Spleen (tissue), 11 donors: Measurements from ENCODE around the gene PPM1L. TPM values are rescaled to one million over a fixed set of nuclear protein-coding genes. Genes with fewer than 3 reads are reported as not detected.

Experiments
- DNase-seq: peaks from one replicate; pipeline ENCODE4 v3.0.0-alpha.2; 2020
- H3K27ac ChIP-seq, 8 donors: fragments of 200-600 bp; sonication (generic) in 7 of 8; 1 replicate in 4 of 8; 2 replicates in 4 of 8; pipeline versions ENCODE4 v1.5.0 to v1.8.0; 2016 to 2021; ENCODE audit warnings: inconsistent platforms in 4 of 8, mild to moderate bottlenecking in 4 of 8, moderate library complexity in 1 of 8
- H3K27me3 ChIP-seq, 7 donors: fragments of 200-600 bp; sonication (generic) in 6 of 7; replicated peaks in 1 of 7; 1 replicate in 4 of 7; 2 replicates in 3 of 7; pipeline versions ENCODE4 v1.5.0 to v1.8.0; 2016 to 2021; ENCODE audit warnings: inconsistent platforms in 3 of 7, mild to moderate bottlenecking in 1 of 7
- H3K36me3 ChIP-seq, 6 donors: fragments of 200-600 bp; sonication (generic) in 5 of 6; 1 replicate in 4 of 6; 2 replicates in 2 of 6; pipeline versions ENCODE4 v1.5.0 to v1.8.0; 2016 to 2021; ENCODE audit warnings: inconsistent platforms in 2 of 6
- H3K4me1 ChIP-seq, 6 donors: fragments of 200-600 bp; sonication (generic) in 5 of 6; 1 replicate in 3 of 6; 2 replicates in 3 of 6; pipeline versions ENCODE4 v1.5.0 to v1.8.0; 2016 to 2021; ENCODE audit warnings: inconsistent platforms in 3 of 6
- H3K4me3 ChIP-seq, 8 donors: fragments of 200-600 bp; sonication (generic) in 7 of 8; 1 replicate in 4 of 8; 2 replicates in 4 of 8; pipeline versions ENCODE4 v1.5.0 to v1.8.0; 2016 to 2021; ENCODE audit warnings: inconsistent platforms in 4 of 8, mild to moderate bottlenecking in 4 of 8, moderate library complexity in 2 of 8
- H3K9me3 ChIP-seq, 8 donors: fragments of 200-600 bp; sonication (generic) in 7 of 8; 1 replicate in 4 of 8; 2 replicates in 4 of 8; pipeline versions ENCODE4 v1.5.0 to v1.8.0; 2016 to 2021; ENCODE audit warnings: inconsistent platforms in 4 of 8
- CTCF ChIP-seq, 11 experiments: fragments of 200-600 bp in 7 of 11; fragments of 450-650 bp in 4 of 11; sonication (generic) in 4 of 11; IDR thresholded peaks in 8 of 11; conservative IDR thresholded peaks in 3 of 11; 1 replicate in 7 of 11; 2 replicates in 4 of 11; pipeline versions ENCODE4 v1.4.0 to v1.8.0; 2016 to 2021; ENCODE audit warnings: antibody characterized with exemption in 11 of 11, inconsistent platforms in 4 of 11, mild to moderate bottlenecking in 1 of 11
- POLR2A ChIP-seq, 3 donors: fragments of 450-650 bp; IDR thresholded peaks; one replicate each; pipeline ENCODE4 v1.5.1; 2017; ENCODE audit warnings: antibody characterized with exemption in 3 of 3, mild to moderate bottlenecking in 1 of 3
- POLR2AphosphoS5 ChIP-seq, 3 donors: sonication (generic); formaldehyde crosslinking; IDR thresholded peaks; one replicate each; pipeline ENCODE4 v1.5.1; 2017; ENCODE audit warnings: antibody characterized with exemption in 3 of 3
- WGBS, 5 donors: extraction: QIAGEN DNeasy Blood & Tissue Kit in 3 of 5; methylation state at CpG; one replicate each; pipeline versions ENCODE4 v1.1.5 to v1.1.7; 2013 to 2018; 5-methylcytosine and 5-hydroxymethylcytosine counted together
- intact Hi-C: fragments of 100-400 bp; cut with DNase I; formaldehyde crosslinking; loops from one replicate; pipeline ENCODE4 v1.15.0; 2023; ENCODE audit warnings: low total_unique reads
- polyA plus RNA-seq, 3 donors: library from polyadenylated mRNA; stranded (reverse); fragments of 200-250 nt; gene quantifications; one replicate each; pipeline ENCODE4 v1.2.1, GENCODE V29; 2013
- total RNA-seq, 7 donors: library from RNA; depleted of rRNA in 3 of 7; stranded (reverse); fragments of >200 nt in 3 of 7; fragmentation: NEBNext Ultra II Directional in 4 of 7; extraction: Animal tissue kit (Norgen Biotek cat#: 25700) in 4 of 7; gene quantifications; one replicate each; pipeline versions ENCODE4 v1.1.0 to v1.2.1, GENCODE V29; 2016 to 2021
- donor health status: healthy with polysubstance abuse.
- donor health status: DM: no; HTN: no; CAD: no; lungs with moderate emphysema.
- donor health status: DM: no; HTN: no; CAD: no.
- donor health status: Bipolar disorder and iron deficiency.
- donor health status: healthy.
- donor health status: DM: no; HTN: no; CAD: no.
- donor health status: DM: yes; HTN: yes; CAD: no.

PPM1L gene
- total and polyA plus RNA-seq, 10 donors: 0.63 to 16.7 (median 12.2) TPM

- no peak overlapping the region for H3K27ac ChIP-seq
- no peak overlapping the region for H3K4me3 ChIP-seq
- intact Hi-C loops: no loop called here
- TF ChIP-seq CTCF (IDR thresholded peaks at IDR 0.05 in 8 of 11, conservative IDR thresholded peaks at IDR 0.05 in 3 of 11) (no peak), POLR2A (IDR thresholded peaks at IDR 0.05) (no peak), POLR2AphosphoS5 (IDR thresholded peaks at IDR 0.05) (no peak)
- no peaks in the 10 kb centered on the region for H3K27me3 ChIP-seq
- no peaks in the 10 kb centered on the region for H3K36me3 ChIP-seq
- 80 to 88% (median 87%) methylated on average over 5 of the region's 5 CpGs for WGBS, 5 donors
- no peak for DNase-seq
- no peaks in the 10 kb centered on the region for H3K9me3 ChIP-seq
- no peaks in the 10 kb centered on the region for H3K4me1 ChIP-seq
Measured at GRCh38 chr3:161054860-161055604, 299.0 kb downstream of the PPM1L start.

- H3K4me3 ChIP-seq: no peak overlapping the region
- H3K27ac ChIP-seq: no peak overlapping the region
- no peaks in the 10 kb centered on the region for H3K27me3 ChIP-seq
- H3K4me1 ChIP-seq: peaks cover 0 to 18% (median 7%) of the 10 kb centered on the region in 6 donors
- 74 to 86% (median 85%) methylated on average over 5 of the region's 5 CpGs for WGBS, 5 donors
- intact Hi-C loops: no loop called here
- TF ChIP-seq POLR2AphosphoS5 (IDR thresholded peaks at IDR 0.05): no peak
- TF ChIP-seq POLR2A (IDR thresholded peaks at IDR 0.05): no peak
- TF ChIP-seq CTCF (IDR thresholded peaks at IDR 0.05 in 8 of 11, conservative IDR thresholded peaks at IDR 0.05 in 3 of 11): no peak
- H3K36me3 ChIP-seq: no peaks in the 10 kb centered on the region
- DNase-seq: no peak
- H3K9me3 ChIP-seq: no peaks in the 10 kb centered on the region
Measured at GRCh38 chr3:161064413-161064812, 308.4 kb downstream of the PPM1L start.

- no peaks in the 10 kb centered on the region for H3K36me3 ChIP-seq
- H3K27ac ChIP-seq: peak overlapping the region in 1 of 8 donors; percentile 8
- TF ChIP-seq CTCF (IDR thresholded peaks at IDR 0.05 in 8 of 11, conservative IDR thresholded peaks at IDR 0.05 in 3 of 11) (no peak), POLR2A (IDR thresholded peaks at IDR 0.05) (no peak), POLR2AphosphoS5 (IDR thresholded peaks at IDR 0.05) (no peak)
- peaks cover 4 to 38% (median 19%) of the 10 kb centered on the region in 6 donors for H3K4me1 ChIP-seq
- 59 to 79% (median 75%) methylated on average over 3 of the region's 3 CpGs for WGBS, 5 donors
- intact Hi-C loops: no loop called here
- H3K27me3 ChIP-seq: no peaks in the 10 kb centered on the region
- no peaks in the 10 kb centered on the region for H3K9me3 ChIP-seq
- no peak overlapping the region for H3K4me3 ChIP-seq
- DNase-seq: no peak
Measured at GRCh38 chr3:161066930-161067329, 310.9 kb downstream of the PPM1L start.

GRCh38 chr3:161067335-161067734, 311.3 kb downstream of the PPM1L start:
- Histone ChIP-seq H3K4me1 (peaks cover 4 to 38% (median 19%) of the 10 kb centered on the region in 6 donors), H3K36me3 (no peaks in the 10 kb centered on the region), H3K27ac (no peak overlapping the region), H3K9me3 (no peaks in the 10 kb centered on the region), H3K4me3 (no peak overlapping the region), H3K27me3 (no peaks in the 10 kb centered on the region)
- no peak for DNase-seq
- 87 to 97% (median 91%) methylated on average over 1 of the region's 1 CpG for WGBS, 5 donors
- TF ChIP-seq POLR2AphosphoS5 (IDR thresholded peaks at IDR 0.05): no peak
- no peak for TF ChIP-seq POLR2A (IDR thresholded peaks at IDR 0.05)
- no peak for TF ChIP-seq CTCF (IDR thresholded peaks at IDR 0.05 in 8 of 11, conservative IDR thresholded peaks at IDR 0.05 in 3 of 11)
- intact Hi-C loops: no loop called here
